Fibroblast of lung (primary cell): ENCODE data around the gene PIAS4.

Experiments used
- CTCF ChIP-seq, 2 donors: IDR thresholded peaks in 1 of 2; conservative IDR thresholded peaks in 1 of 2; 1 replicate in 1 of 2; 2 replicates in 1 of 2; pipeline ENCODE4 v1.5.1; 2011 to 2012; ENCODE audit warnings: low read length in 2 of 2, control low read depth in 1 of 2, inconsistent platforms in 1 of 2, low read depth in 1 of 2, mild to moderate bottlenecking in 1 of 2
- EZH2 ChIP-seq: IDR thresholded peaks from 2 replicates; pipeline ENCODE4 v1.5.1; 2012; ENCODE audit warnings: low read length, control low read depth, mild to moderate bottlenecking; ENCODE audit errors: missing control alignments

- TF ChIP-seq CTCF (conservative IDR thresholded peaks at IDR 0.05 in 1 of 2, IDR thresholded peaks at IDR 0.05 in 1 of 2; ENCODE audit: low read depth in 1 of 2, low read length in 2 of 2) (no peak), EZH2 (no peak)
These were observed 9.5 kb downstream of the PIAS4 start for GRCh38 chr19:4016903-4017638.
